Effector CD4-positive, alpha-beta T cell (primary cell): Measurements from ENCODE around the gene DLGAP4.
"Not testable (repeated sequence)": the region's sequence is repeated elsewhere in the genome, so short reads cannot be mapped to it uniquely, and the experiment has no call there.

Experiments used
- DNase-seq: peaks from one replicate; pipeline ENCODE4 v3.0.0-alpha.2; 2020

Gene DLGAP4

GRCh38 chr20:36543184-36544133, 237.3 kb downstream of the DLGAP4 start:
- no peak for DNase-seq

- DNase-seq, result no peak
Measured at GRCh38 chr20:36544134-36545018, 238.2 kb downstream of the DLGAP4 start.

GRCh38 chr20:36546111-36546736, 240.1 kb downstream of the DLGAP4 start:
- no peak for DNase-seq

- no peak for DNase-seq
Measured at GRCh38 chr20:36547186-36548005, 241.3 kb downstream of the DLGAP4 start.

GRCh38 chr20:36548006-36548315, 241.8 kb downstream of the DLGAP4 start:
- no peak for DNase-seq

- DNase-seq, result no peak
Measured at GRCh38 chr20:36548704-36549627, 242.8 kb downstream of the DLGAP4 start.

GRCh38 chr20:36549628-36549941, 243.4 kb downstream of the DLGAP4 start:
- no peak for DNase-seq

- no peak for DNase-seq
Measured at GRCh38 chr20:36549942-36550789, 244.0 kb downstream of the DLGAP4 start.

GRCh38 chr20:36550790-36551299, 244.7 kb downstream of the DLGAP4 start:
- no peak for DNase-seq

- DNase-seq, result no peak
Measured at GRCh38 chr20:36555248-36555647, 249.1 kb downstream of the DLGAP4 start.

GRCh38 chr20:36562724-36563123, 256.6 kb downstream of the DLGAP4 start:
- no peak for DNase-seq

- no peak for DNase-seq
Measured at GRCh38 chr20:36563374-36563773, 257.2 kb downstream of the DLGAP4 start.

GRCh38 chr20:36564078-36564725, 258.1 kb downstream of the DLGAP4 start:
- not testable (repeated sequence) for DNase-seq

GRCh38 chr20:36564726-36565121, 258.6 kb downstream of the DLGAP4 start:
- DNase-seq, result not testable (repeated sequence)

GRCh38 chr20:36565520-36565919, 259.4 kb downstream of the DLGAP4 start:
- no peak for DNase-seq

GRCh38 chr20:36569847-36570429, 263.8 kb downstream of the DLGAP4 start:
- no peak for DNase-seq

- no peak for DNase-seq
Measured at GRCh38 chr20:36571564-36572504, 265.7 kb downstream of the DLGAP4 start.

- DNase-seq, result peak; percentile 64
Measured at GRCh38 chr20:36572701-36573102, 266.6 kb downstream of the DLGAP4 start.
